Measurements from ENCODE around the gene ZNF48.
A peak's percentile ranks its signal among the peaks of the same experiment; 100 is the strongest.

GRCh38 chr16:30355144-30355953 lies 39.9 kb upstream of the ZNF48 start, which contains the start of gene CD2BP2:
- TF ChIP-seq EP300 (IDR thresholded peaks at IDR 0.05; ENCODE audit: low read depth) (peak; percentile 37), POLR2A (IDR thresholded peaks at IDR 0.05) (peak; percentile 11)

All from transverse colon (tissue), 1 donor.